ENCODE results near the gene ZNF716.

Gene ZNF716

GRCh38 chr7:57423768-57424167, 26.2 kb upstream of the ZNF716 start:
- TF ChIP-seq, protein P1, sequence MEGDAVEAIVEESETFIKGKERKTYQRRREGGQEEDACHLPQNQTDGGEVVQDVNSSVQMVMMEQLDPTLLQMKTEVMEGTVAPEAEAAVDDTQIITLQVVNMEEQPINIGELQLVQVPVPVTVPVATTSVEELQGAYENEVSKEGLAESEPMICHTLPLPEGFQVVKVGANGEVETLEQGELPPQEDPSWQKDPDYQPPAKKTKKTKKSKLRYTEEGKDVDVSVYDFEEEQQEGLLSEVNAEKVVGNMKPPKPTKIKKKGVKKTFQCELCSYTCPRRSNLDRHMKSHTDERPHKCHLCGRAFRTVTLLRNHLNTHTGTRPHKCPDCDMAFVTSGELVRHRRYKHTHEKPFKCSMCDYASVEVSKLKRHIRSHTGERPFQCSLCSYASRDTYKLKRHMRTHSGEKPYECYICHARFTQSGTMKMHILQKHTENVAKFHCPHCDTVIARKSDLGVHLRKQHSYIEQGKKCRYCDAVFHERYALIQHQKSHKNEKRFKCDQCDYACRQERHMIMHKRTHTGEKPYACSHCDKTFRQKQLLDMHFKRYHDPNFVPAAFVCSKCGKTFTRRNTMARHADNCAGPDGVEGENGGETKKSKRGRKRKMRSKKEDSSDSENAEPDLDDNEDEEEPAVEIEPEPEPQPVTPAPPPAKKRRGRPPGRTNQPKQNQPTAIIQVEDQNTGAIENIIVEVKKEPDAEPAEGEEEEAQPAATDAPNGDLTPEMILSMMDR (IDR thresholded peaks at IDR 0.05; ENCODE audit: insufficient read depth, low read length, poor library complexity, severe bottlenecking) = no peak
- H3K27me3 ChIP-seq (replicated peaks; ENCODE audit: control insufficient read depth, insufficient read depth, low read length) = no peaks in the 10 kb centered on the region
- DNase-seq (ENCODE audit: extremely low read depth, insufficient read length) = no peak
- no peak overlapping the region for H3K4me3 ChIP-seq (replicated peaks; ENCODE audit: low read depth, low read length)
- no peaks in the 10 kb centered on the region for H3K36me3 ChIP-seq (ENCODE audit: control insufficient read depth, insufficient read depth, low read length)

DNA sequence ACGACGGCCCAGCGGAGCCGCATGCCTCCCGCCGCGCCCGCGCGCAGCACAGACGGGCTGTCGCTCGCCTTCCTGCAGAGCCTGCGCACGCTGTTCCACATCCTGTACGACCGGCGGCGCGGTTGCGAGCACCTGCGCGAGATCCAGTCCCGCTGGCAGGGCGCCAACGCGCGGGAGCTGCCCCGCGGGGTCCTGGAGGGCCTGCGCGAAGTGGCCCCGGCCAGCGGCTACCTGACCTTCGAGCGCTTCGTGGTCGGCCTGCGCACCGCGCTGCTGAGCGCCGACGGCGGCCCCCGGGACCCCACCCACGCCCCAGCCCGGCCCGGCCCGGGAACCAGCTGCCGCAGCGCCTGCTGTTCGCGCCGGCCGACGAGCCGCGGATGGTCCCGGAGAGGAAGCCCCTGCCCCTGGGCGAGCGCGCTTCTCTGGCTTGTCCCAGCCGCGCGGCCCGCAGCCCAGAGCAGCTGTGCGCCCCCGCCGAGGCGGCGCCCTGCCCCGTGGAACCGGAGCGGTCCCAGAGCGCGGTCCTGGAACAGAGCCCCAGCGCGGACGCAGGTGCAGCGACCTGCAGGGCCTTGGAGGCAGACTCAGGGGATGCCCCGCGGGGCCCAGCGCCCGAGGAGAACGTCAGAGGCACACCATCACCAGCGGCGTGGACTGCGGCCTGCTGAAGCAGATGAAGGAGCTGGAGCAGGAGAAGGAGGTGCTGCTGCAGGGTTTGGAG, 25.3 kb upstream of the ZNF716 start:
- H3K4me3 ChIP-seq (replicated peaks; ENCODE audit: low read depth, low read length) = no peak overlapping the region
- H3K27me3 ChIP-seq (replicated peaks; ENCODE audit: control insufficient read depth, insufficient read depth, low read length) = no peaks in the 10 kb centered on the region
- TF ChIP-seq, protein P1 (IDR thresholded peaks at IDR 0.05; ENCODE audit: insufficient read depth, low read length, poor library complexity, severe bottlenecking) = no peak
- DNase-seq (ENCODE audit: extremely low read depth, insufficient read length) = no peak
- no peaks in the 10 kb centered on the region for H3K36me3 ChIP-seq (ENCODE audit: control insufficient read depth, insufficient read depth, low read length)

DNA sequence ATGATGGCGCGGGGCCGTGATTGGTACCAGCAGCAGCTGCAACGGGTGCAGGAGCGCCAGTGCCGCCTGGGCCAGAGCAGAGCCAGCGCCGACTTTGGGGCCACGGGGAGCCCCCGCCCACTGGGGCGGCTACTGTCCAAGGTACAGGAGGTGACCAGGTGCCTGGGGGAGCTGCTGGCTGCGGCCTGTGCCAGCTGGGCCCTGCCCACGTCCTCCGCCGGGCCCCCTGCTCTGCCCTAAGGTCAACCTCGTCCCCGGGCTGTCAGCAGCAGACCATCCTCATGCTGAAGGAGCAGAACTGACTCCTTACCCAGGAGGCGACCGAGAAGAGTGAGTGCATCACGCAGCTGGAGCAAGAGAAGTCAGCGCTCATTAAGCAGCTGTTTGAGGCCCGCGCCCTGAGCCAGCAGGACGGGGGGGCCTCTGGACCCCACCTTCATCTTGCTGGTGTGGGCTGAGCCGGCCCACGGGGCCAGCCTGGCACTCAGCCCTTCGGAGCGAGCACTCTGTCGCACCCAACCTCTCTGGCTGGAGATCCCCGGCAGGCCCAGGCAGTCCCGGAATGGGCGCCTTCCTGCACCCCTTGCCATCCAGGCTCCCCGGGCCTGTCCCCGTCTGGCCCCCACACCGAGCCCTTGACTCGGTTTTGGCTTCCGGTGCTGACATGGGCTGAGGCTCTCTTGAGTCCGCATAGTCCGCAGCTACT, 24.6 kb upstream of the ZNF716 start:
- H3K36me3 ChIP-seq (ENCODE audit: control insufficient read depth, insufficient read depth, low read length) = no peaks in the 10 kb centered on the region
- H3K27me3 ChIP-seq (replicated peaks; ENCODE audit: control insufficient read depth, insufficient read depth, low read length) = no peaks in the 10 kb centered on the region
- no peak overlapping the region for H3K4me3 ChIP-seq (replicated peaks; ENCODE audit: low read depth, low read length)
- DNase-seq (ENCODE audit: extremely low read depth, insufficient read length) = no peak
- TF ChIP-seq, protein P1 (IDR thresholded peaks at IDR 0.05; ENCODE audit: insufficient read depth, low read length, poor library complexity, severe bottlenecking) = no peak

DNA sequence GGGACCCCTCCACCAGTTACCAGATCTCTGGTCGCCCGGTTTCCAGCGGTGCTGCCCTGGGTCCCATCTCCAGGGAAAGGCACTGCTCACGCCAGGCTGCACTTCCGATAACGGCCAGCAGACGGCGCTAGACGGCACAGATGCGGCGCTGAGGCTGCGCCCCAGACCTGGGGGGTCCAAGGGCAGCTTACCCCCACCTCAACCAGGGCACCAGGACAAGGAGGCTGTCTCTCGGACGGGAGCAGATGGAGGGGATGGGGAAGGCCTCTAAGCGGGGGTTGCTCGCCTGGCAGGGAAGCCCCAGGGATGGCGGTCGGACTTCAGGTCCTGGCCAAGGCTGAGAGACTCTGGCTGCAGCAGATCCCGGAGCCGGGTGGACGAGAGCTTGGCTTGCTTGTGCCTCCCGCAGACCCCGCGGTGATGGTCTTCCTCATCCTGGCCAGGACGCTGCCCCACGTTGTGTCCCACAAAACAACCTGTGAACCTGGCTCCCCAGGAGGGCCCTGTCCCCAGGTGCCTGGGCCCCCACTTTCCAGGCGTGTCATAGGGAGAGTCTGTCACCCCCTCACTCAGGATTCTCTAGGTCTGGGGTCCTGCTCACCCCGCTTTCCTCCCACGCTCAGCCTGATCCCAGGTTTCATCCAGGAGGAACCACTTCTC, 23.9 kb upstream of the ZNF716 start:
- no peak for DNase-seq (ENCODE audit: extremely low read depth, insufficient read length)

GRCh38 chr7:57426629-57427003, 23.4 kb upstream of the ZNF716 start:
- DNase-seq (ENCODE audit: extremely low read depth, insufficient read length) = no peak
- TF ChIP-seq, protein P1 (IDR thresholded peaks at IDR 0.05; ENCODE audit: insufficient read depth, low read length, poor library complexity, severe bottlenecking) = no peak
- Histone ChIP-seq H3K4me3 (replicated peaks; ENCODE audit: low read depth, low read length) (no peak overlapping the region), H3K36me3 (ENCODE audit: control insufficient read depth, insufficient read depth, low read length) (no peaks in the 10 kb centered on the region), H3K27me3 (replicated peaks; ENCODE audit: control insufficient read depth, insufficient read depth, low read length) (no peaks in the 10 kb centered on the region)

More for the DNA sequence above, 23.9 kb upstream of the ZNF716 start:
- no peak overlapping the region for H3K4me3 ChIP-seq (replicated peaks; ENCODE audit: low read depth, low read length)
- H3K27me3 ChIP-seq (replicated peaks; ENCODE audit: control insufficient read depth, insufficient read depth, low read length) = no peaks in the 10 kb centered on the region
- TF ChIP-seq, protein P1 (IDR thresholded peaks at IDR 0.05; ENCODE audit: insufficient read depth, low read length, poor library complexity, severe bottlenecking) = no peak
- H3K36me3 ChIP-seq (ENCODE audit: control insufficient read depth, insufficient read depth, low read length) = no peaks in the 10 kb centered on the region

All from GM06990 (cell line).